Dermis microvascular lymphatic vessel endothelial cell (primary cell): ENCODE data around the gene AMPD3. TPM values are rescaled to one million over a fixed set of nuclear protein-coding genes. Genes with fewer than 3 reads are reported as not detected.

ENCODE experiments used
- DNase-seq, 2 donors: peaks; one replicate each; pipeline versions ENCODE4 v3.0.0 to v3.0.0-alpha.2; 2010; ENCODE audit warnings: low read depth in 2 of 2
- total RNA-seq: library from RNA; depleted of rRNA; stranded (reverse); fragments of >200 nt; gene quantifications from 2 replicates; pipeline ENCODE4 v1.2.1, GENCODE V29; 2014

Gene AMPD3
- total RNA-seq, 1 donor from 2014 or later: 1.3 TPM

DNA sequence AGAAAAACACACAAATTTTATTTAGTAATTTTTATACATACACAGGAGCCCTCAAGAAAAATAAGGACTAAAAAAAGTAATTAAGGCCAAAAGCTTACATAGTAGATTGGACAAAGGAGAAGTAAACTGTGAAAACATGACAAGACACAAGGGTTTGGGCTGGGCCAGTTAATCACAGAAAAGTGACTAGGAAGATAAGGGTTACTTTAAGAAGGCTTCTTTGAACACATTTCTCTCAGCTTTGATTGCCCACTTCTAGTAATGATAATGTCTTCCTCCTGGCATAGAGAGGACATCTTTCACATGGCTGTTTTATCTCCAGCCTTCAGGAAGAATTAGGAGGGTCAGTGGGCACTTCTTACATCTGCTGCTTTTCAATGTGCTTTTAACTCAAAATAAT lies 82.5 kb downstream of the AMPD3 start:
- DNase-seq: no peak

DNA sequence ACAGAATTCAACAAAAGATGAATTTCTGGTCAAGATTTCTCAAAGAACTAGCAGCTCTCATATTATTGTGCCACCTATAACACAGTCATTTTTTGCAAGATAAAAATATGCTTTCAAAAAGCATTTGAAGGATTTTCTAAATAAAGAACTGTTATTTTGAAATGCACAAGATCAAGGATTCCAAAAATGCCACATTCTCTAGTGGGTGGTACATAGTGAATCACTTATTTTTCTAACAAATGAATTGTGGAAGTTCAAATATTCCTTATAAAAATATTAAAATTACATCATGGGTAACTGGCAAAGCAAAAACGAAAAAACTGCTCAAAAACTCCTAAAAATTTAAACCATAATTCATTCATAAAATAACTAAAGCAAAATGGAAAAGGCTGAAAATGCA lies 83.9 kb downstream of the AMPD3 start:
- DNase-seq: no peak

DNA sequence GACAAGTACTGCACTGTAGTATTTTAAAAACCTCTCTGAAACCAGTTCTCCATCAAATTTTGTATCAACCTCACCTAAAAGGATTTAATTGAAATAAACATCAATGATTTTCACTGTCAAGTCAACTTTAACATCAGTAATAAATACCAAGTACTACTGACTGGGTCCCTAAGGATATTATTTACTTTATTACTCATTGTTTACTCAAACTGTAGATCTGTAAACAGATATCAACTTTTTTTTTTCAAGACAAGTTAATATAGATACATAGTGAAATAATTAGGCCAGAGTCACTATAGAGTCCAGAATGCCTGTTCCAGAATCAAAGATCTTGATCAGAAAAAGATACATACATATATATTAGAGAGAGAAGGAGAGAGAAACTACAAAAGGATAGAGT lies 84.3 kb downstream of the AMPD3 start:
- no peak for DNase-seq

DNA sequence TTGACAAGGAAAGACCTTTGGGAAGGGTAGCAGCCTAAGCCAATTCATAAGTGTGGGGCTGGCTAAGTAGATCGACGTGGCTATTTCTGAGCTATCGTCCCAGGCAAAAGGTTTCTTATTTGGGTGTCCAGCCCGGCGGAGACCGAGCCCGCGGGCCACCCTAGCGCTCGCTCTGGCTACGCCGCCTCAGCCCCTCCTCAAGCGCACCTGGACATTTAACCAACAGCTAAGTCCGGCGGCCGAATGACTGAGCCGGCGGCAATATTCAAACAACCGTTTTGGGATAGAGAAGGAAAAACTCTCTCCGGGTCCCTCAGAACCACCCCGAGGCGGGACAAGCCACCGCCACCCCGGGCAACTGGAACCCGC lies 85.5 kb downstream of the AMPD3 start:
- DNase-seq: peak in 1 of 2 donors; percentile 57

DNA sequence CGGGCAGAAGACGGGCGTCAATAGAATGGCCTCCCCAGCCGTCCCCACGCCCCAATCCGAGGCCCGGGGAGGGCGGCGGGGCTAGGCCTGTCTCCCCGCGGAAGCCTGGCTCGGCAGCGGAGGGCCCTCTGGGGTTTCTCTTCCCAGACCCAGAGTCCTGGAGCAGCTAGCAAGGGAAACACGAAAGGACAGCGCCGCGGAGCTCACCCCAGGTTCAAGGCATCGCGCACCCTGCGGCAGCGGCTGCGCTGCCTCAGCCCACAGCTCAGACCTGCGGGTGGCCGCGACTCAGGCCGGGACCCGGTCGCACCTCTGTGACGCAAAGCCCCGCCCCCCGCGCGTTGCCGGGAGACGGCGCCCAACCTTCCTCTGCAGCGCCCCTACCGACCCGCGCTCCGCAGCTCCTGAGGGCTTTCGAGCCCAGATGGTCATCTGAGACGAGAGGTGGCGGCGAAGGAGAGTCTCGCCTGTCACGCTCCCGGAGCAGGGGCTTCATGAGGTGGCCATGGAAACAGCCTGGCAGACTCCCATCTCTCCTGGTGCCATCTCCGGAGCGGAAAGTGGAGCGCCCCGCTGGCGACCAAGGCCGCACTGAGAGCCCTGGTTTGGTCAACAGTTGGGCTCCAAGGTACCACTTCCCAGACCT lies 86.0 kb downstream of the AMPD3 start, which contains the start of gene RNF141:
Gene RNF141, minus strand, starts transcription at position 273 of the 646 bp plus-strand sequence. CDS start 7,029 bp downstream, outside the sequence.
- peak; percentile 73 to 93 for DNase-seq

DNA sequence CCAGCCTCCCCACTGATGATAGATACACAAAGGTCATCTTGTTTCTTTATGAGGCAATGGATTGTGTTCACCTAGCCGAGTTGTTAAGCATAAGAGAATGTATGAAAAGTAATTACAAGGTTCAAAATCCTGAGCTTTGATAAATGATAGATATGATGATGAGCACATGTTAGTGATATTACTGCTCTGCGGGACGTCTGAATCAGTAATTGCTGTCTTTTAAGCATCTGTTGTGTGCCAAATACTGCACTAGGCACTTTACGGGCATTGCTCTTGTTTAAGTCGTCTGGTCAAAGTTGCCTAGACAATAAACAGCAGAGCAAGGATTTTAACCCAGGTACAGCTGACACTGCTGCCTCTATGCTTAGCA lies 86.5 kb downstream of the AMPD3 start:
- no peak for DNase-seq

DNA sequence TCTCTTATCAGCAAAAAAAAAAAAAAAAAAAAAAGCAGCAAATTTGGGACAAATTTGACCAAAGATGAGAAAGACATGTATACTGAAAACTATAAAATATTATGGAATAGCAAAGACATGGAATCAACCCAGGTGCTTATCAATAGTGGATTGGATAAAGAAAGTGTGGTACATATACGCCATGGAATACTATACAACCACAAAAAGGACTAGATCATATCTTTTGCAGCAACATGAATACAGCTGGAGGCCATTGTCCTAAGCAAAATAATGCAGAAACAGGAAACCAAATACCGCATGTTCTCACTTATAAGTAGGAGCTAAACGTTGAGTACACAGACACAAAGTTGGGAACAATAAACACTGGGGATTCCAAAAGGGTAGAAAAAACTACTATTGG lies 87.7 kb downstream of the AMPD3 start:
- no peak for DNase-seq

DNA sequence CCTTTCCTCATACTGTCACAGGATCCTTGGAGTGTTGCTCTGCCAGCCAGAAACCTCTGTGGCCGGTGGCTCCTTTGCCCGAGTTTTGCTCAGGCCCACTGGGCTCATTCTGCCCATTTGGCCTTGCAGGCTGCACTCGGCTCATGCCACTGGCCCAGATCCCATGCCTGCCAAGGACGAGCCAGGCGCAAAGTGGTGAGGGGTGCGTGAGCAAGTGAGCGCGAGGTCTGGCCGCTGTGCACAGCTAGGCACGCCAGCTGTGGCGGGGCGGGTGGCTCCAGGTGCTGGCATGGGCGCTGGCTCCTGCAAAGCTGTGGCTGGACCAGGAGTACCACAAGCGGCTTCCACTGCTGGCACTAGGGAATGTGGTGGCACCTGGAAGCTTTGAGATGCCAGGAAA lies 88.7 kb downstream of the AMPD3 start:
- DNase-seq: no peak

DNA sequence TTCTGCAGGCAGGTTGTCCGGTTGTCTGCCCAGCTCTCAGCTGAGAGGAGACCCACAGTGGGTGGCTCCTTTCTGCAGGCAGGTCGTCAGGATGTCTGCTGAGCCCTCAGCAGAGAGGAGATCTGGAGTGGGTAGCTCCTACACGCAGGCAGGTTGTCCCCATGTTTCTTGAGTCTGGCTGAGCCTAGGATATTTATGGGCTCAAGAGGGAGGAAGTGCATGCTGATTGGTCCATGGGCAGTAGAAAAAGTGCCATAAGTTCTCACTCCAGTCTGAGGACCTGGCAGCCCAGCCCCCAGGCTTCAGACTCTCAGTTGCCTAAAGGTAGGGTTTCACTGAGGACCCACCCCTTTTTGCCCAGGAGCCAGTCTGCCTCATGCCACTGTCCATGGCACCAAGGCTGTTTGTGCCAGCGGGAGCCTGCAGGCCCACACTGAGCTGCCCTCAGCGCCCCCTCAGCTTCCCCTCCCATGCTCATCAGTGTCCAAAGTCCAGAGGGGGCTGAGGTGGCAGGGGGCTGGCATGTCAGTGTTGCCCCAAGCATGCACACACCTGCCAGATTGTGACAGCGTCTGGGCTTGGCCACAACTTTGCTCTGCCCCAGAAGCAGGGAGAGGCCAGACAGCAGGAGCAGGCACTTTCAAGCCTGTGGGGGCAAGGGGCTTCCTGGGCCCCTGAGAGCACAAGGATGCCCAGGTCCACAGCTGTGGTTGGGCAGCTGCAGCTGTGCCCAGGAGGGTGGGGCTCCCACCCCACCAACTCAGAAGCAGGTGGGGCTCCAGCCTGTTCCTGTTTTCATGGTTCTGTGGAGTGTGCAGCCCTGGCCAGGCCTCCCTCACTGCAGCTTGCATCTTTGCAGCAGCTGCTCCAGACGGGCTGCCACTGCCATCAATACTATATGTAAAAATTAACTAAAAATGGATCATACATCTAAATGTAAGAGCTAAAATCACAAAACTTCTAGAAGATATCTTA lies 89.7 kb downstream of the AMPD3 start:
- no peak for DNase-seq

DNA sequence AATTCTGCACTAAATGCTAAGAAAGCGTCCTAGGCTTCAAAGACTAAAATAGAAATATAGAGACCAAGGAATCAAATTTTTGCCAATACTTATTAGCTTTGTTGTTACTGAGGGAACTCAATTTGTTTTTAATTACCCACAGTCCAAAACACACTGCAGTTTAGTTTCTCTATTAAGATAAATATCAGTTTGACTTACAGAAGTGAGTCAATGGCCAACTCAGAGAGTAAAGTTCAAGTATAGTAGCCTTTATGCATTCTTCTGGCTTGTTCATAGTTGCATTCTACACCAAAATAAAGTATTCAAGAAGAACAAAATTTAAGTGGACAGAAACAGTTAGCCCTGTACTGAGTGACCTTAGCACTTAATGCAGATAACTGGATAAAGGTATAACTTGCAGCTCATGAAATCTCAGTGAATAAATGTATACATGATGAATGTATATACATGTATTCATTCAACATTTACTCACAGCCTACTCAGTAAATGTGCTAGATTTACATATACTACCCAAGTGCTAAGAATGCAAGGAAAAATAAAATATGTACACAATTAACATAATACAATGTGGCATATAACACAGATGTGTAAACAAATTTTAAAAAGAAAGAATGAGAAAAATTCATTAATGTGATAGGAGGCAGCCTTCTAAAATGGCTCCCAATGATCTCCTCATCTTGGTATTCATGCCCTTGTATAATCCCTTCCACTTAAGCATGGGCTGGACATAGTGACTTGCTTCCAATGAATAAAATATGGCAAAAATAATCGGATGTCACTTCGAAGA lies 95.6 kb downstream of the AMPD3 start:
- DNase-seq: peak in 1 of 2 donors; percentile 29

DNA sequence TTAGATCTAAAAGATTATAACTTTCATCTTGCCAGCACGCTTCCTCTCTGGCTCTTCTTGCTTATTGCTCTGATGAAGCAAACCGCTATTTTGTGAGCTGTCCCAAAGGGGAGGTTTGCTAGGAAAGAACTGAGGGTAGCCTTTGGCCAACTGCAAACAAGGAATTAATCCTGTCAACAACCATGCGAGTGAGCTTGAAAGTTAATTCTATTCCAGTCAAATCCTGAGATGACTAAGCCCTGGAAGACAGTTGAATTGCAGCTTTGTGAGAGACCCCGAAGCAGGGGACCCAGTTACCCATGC lies 96.2 kb downstream of the AMPD3 start:
- no peak for DNase-seq

DNA sequence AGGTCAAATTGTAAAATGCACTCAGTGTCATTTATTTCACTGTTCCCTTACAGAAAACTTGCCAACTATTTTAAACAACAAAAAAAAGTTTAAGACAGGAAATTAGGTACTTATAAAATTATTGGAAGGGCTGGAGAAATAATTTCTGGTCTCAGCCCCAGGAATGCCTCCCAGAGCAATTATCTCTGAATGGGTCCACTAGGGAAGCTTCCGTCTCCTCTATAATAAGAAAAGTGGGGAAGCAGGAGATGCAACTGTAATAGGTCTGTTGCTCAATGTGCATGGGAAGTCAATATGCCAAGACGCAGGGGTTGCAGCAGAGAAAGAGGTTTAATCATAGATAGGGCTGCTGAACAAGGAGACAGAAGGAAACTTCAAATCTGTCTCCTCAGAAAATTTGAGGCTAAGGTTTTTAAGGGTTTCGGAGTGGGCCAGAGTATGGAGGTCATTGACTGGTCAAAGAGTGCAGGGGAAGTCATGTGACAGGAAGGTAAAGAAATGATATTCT lies 96.8 kb downstream of the AMPD3 start:
- DNase-seq: no peak

DNA sequence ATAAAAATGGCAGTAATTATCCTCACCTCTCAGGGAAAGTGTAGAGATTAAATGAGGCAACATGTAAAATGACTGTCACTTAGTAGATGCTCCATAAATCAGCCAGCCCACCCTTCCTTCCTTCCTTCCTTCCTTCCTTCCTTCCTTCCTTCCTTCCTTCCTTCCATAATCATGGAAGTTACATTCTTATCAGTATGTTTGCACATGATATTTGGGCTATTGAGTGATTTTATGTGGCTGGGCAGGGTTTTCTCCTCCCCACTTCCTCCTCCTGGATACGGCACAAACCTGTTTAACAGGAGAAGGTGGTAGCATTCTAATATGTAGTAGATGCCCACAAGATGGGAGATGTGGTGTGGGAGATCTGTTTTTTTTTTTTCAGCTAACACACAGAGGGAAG lies 101.5 kb downstream of the AMPD3 start:
- no peak for DNase-seq

Other genes with a start within 250 kb of the AMPD3 start
- gene SBF2, start 161.0 kb upstream of the AMPD3 start, total RNA-seq: 31.7 and 49.2 TPM in 2 replicates
- 137 and 314 TPM in 2 replicates for gene ADM, start 150.2 kb upstream of the AMPD3 start, total RNA-seq
- 38.0 and 48.9 TPM in 2 replicates for gene RNF141, start 85.9 kb downstream of the AMPD3 start, total RNA-seq
- 62.0 and 441 TPM in 2 replicates for gene LYVE1, start 113.4 kb downstream of the AMPD3 start, total RNA-seq
- gene IRAG1, start 238.5 kb downstream of the AMPD3 start, total RNA-seq: 0.39 and 0.63 TPM in 2 replicates